ENCODE results near the gene RNF2. TPM values are rescaled to one million over a fixed set of nuclear protein-coding genes. Genes with fewer than 3 reads are reported as not detected.

The RNF2 gene
- total RNA-seq, 2 donors from 2014 or later = 16.9 to 33.1 TPM

GRCh38 chr1:185144233-185144632 lies 98.9 kb downstream of the RNF2 start:
- Histone ChIP-seq H3K9me3 (no peaks in the 10 kb centered on the region), H3K4me1 (replicated peaks) (no peaks in the 10 kb centered on the region), H3K27ac (no peak overlapping the region), H3K36me3 (no peaks in the 10 kb centered on the region), H3K4me3 (no peak overlapping the region), H3K27me3 (replicated peaks; ENCODE audit: insufficient read depth) (no peaks in the 10 kb centered on the region)
- no peak for TF ChIP-seq CTCF (IDR thresholded peaks at IDR 0.05)
- TF ChIP-seq POLR2AphosphoS5 (IDR thresholded peaks at IDR 0.05) = no peak
- no peak for TF ChIP-seq POLR2A (IDR thresholded peaks at IDR 0.05)
- DNase-seq (ENCODE audit: low spot score) = no peak
- intact Hi-C loops (cut with DNase I) = no loop called here

- no peak overlapping the region for H3K4me3 ChIP-seq
- no peaks in the 10 kb centered on the region for H3K27me3 ChIP-seq (replicated peaks; ENCODE audit: insufficient read depth)
- no peaks in the 10 kb centered on the region for H3K36me3 ChIP-seq
- H3K4me1 ChIP-seq (replicated peaks) = peaks cover 8% of the 10 kb centered on the region
- TF ChIP-seq POLR2A (IDR thresholded peaks at IDR 0.05) = no peak
- no peak for TF ChIP-seq POLR2AphosphoS5 (IDR thresholded peaks at IDR 0.05)
- no peak for TF ChIP-seq CTCF (IDR thresholded peaks at IDR 0.05)
- no peak for DNase-seq (ENCODE audit: low spot score)
- WGBS = 94% methylated on average over 5 of the region's 5 CpGs
- no peak overlapping the region for H3K27ac ChIP-seq
- no peaks in the 10 kb centered on the region for H3K9me3 ChIP-seq
- intact Hi-C loops (cut with DNase I) = loop anchor here (10.0 kb wide), 1 partner anchor 166 kb away; no protein-coding TSS in a partner anchor
These were observed 105.9 kb downstream of the RNF2 start for GRCh38 chr1:185151215-185151614.

Small RNA genes within 50 kb of the gene (small RNA-seq; reads per million reads assigned to genes)
- gene RNA5SP72 = 0.09 to 0.60 reads per million in 2 donors

Other genes with a start within 250 kb of the RNF2 start
- 10 to 100 TPM; 47.3 to 97.4 TPM for gene NIBAN1, start 71.0 kb upstream of the RNF2 start, total RNA-seq
- gene TRMT1L, start 111.4 kb downstream of the RNF2 start, total RNA-seq = 10 to 100 TPM; 19.8 to 35.7 TPM
- 10 to 100 TPM in 1 of 2 donors, 1 to 10 TPM in 1; 7.3 to 14.3 TPM for gene SWT1, start 111.6 kb downstream of the RNF2 start, total RNA-seq

Data from prostate gland (tissue), 2 donors.